22Rv1 (cell line): ENCODE measurements around the gene ARL13B.
"Not testable (repeated sequence)": the region's sequence is repeated elsewhere in the genome, so short reads cannot be mapped to it uniquely, and the experiment has no call there.

Source experiments
- H3K27ac ChIP-seq: fragments of 450-650 bp; 2 replicates; pipeline ENCODE4 v1.5.1; 2017
- CTCF ChIP-seq: fragments of 450-650 bp; IDR thresholded peaks from 2 replicates; pipeline ENCODE4 v1.5.1; 2017; ENCODE audit warnings: mild to moderate bottlenecking
- ZFX ChIP-seq: fragments of 450-650 bp; IDR thresholded peaks from 2 replicates; pipeline ENCODE4 v1.6.1; 2017; ENCODE audit warnings: antibody characterized with exemption, borderline replicate concordance

The ARL13B gene

DNA sequence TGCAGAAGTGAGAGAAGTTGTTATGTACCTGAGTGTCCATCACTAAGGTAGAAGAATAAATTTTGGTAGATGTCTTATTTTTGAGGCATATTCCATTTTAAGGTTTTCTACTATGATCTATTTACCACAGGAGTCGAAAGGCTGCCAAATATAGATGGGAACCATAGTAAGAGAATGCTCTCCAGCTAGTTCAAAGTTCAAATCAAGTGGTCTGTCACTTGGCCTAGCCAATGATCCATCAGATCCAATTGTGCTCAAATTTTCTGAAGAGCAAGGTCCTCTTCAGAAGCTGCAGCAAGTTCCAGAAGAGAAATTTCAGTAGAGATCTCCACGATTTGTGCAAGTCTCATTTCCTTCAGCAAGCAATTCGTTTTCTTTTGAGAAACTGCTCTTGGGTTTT is 17.2 kb upstream of the ARL13B start:
- no peak for TF ChIP-seq CTCF
- TF ChIP-seq ZFX = no peak

DNA sequence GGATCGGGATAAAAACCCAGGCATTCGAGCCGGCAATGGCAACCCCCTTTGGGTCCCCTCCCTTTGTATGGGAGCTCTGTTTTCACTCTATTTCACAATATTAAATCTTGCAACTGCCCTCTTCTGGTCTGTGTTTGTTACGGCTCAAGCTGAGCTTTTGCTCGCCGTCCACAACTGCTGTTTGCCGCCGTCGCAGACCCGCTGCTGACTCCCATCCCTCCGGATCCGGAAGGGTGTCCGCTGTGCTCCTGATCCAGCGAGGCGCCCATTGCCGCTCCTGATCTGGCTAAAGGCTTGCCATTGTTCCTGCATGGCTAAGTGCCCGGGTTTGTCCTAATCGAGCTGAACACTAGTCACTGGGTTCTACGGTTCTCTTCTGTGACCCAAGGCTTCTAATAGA is 14.8 kb upstream of the ARL13B start:
- not testable (repeated sequence) for H3K27ac ChIP-seq

More for the DNA sequence above, 17.2 kb upstream of the ARL13B start:
- no peak overlapping the region for H3K27ac ChIP-seq

DNA sequence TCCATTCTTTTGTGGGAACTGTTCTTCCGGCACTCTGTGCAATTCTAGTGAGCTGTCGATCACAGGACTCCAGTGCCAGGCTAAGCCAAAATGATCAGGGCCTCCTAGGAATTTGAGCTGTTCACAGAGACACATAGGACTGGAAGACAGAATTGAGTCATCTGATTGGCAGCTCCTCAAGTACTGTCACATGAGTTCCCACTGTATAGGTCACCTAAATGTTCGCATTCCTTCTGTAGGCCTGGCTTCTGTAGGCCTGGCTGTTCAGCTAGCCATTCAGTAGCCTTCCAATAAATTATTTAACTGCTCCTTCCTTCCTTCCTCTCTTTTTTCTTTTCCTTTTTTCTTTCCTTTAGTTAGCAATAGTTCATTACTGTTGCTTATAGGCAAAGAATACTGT is 10.5 kb upstream of the ARL13B start:
- TF ChIP-seq CTCF = no peak
- no peak for TF ChIP-seq ZFX
- H3K27ac ChIP-seq = no peak overlapping the region

GRCh38 chr3:93969997-93970396 is 10.0 kb upstream of the ARL13B start:
- no peak overlapping the region for H3K27ac ChIP-seq
- TF ChIP-seq ZFX = no peak
- TF ChIP-seq CTCF = no peak

- H3K27ac ChIP-seq = peak within 1 kb of the TSS; percentile 83
- TF ChIP-seq CTCF (peak; percentile 23; the same call in 1 of the 2 replicates), ZFX (no peak)
Measured at GRCh38 chr3:93973131-93974126, 6.5 kb upstream of the ARL13B start, which contains the start of gene PROS1. TSS of gene PROS1 (minus strand) at chr3:93973896. CDS start at chr3:93973749, 147 bp downstream.

DNA sequence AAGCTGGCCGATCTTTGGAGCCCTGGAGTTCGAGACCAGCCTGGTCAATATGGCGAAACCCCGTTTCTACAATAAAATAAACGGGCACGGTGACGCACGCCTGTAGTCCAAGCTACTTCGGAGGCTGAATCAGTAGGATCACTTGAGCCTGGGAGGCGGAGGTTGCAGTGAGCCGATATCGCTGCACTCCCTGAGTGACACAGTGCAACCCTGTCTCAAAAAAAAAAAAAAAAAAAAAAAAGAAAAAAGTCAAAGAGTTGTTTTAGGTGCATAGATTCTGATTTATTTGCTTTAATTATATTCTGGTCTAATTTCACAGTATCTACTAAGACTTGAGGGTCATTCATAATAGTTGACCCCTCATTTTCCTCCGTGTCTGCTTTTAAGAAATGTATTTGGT is 1.7 kb downstream of the ARL13B start:
- no peak for TF ChIP-seq ZFX
- TF ChIP-seq CTCF = no peak

GRCh38 chr3:93983408-93983807 is 3.5 kb downstream of the ARL13B start:
- no peak for TF ChIP-seq ZFX
- TF ChIP-seq CTCF = no peak
- H3K27ac ChIP-seq = no peak overlapping the region

More for the DNA sequence above, 1.7 kb downstream of the ARL13B start:
- no peak overlapping the region for H3K27ac ChIP-seq
